WTC11 (cell line): ENCODE results near the gene KCNG3. TPM values are rescaled to one million over a fixed set of nuclear protein-coding genes. Genes with fewer than 3 reads are reported as not detected.
A peak's percentile ranks its signal among the peaks of the same experiment; 100 is the strongest.

Experiments used
- ATAC-seq: fragments of 200-7000 bp; cut with Tn5 transposase; 2 replicates; pipeline ENCODE4 v1.10.0; 2021; ENCODE audit warnings: mild to moderate bottlenecking, moderate library complexity
- CTCF ChIA-PET: fragments of 300-600 bp; sonication (Branson Sonifier 250); formaldehyde crosslinking; loops from one replicate; lab custom pipeline; 2021; ENCODE audit warnings: antibody characterized with exemption; lab: Charles Lee
- POLR2A ChIA-PET: fragments of 350-600 bp; sonication (Branson Sonifier 250); formaldehyde crosslinking; loops from one replicate; lab custom pipeline; 2021; ENCODE audit warnings: antibody characterized with exemption; lab: Charles Lee
- DNase-seq: peaks from one replicate; pipeline ENCODE4 v3.0.0; 2021; ENCODE audit warnings: low spot score
- H3K27ac Mint-ChIP-seq: 2 replicates; pipeline ENCODE4 v1.8.0; 2021; ENCODE audit warnings: mixed read lengths
- H3K27me3 Mint-ChIP-seq: 2 replicates; pipeline ENCODE4 v1.8.0; 2021; ENCODE audit warnings: low read depth, mild to moderate bottlenecking, moderate library complexity, mixed read lengths
- H3K36me3 Mint-ChIP-seq: 2 replicates; pipeline ENCODE4 v1.8.0; 2021; ENCODE audit warnings: mixed read lengths
- H3K4me1 Mint-ChIP-seq: 2 replicates; pipeline ENCODE4 v1.8.0; 2022; ENCODE audit warnings: mixed read lengths
- H3K4me3 Mint-ChIP-seq: 2 replicates; pipeline ENCODE4 v1.8.0; 2021; ENCODE audit warnings: mild to moderate bottlenecking, moderate library complexity, mixed read lengths
- H3K9me3 Mint-ChIP-seq: 2 replicates; pipeline ENCODE4 v1.8.0; 2021; ENCODE audit warnings: mixed read lengths
- CBFB ChIP-seq: sonication (generic); formaldehyde crosslinking; IDR thresholded peaks from 2 replicates; pipeline ENCODE4 v1.8.1; 2022; ENCODE audit warnings: mild to moderate bottlenecking, low read depth, missing genetic modification reagents
- CREM ChIP-seq: sonication (generic); formaldehyde crosslinking; IDR thresholded peaks from 2 replicates; pipeline ENCODE4 v1.8.1; 2022; ENCODE audit warnings: mild to moderate bottlenecking, missing genetic modification reagents, moderate library complexity
- ELF4 ChIP-seq: sonication (generic); formaldehyde crosslinking; IDR thresholded peaks from 2 replicates; pipeline ENCODE4 v1.8.1; 2022; ENCODE audit warnings: low read depth, mild to moderate bottlenecking, moderate library complexity, missing genetic modification reagents
- EMX1 ChIP-seq: fragments of 250-450 bp; sonication (Bioruptor Pico); IDR thresholded peaks from 2 replicates; pipeline ENCODE4 v1.8.0; 2021; ENCODE audit warnings: mild to moderate bottlenecking
- GABPB1 ChIP-seq: sonication (generic); formaldehyde crosslinking; IDR thresholded peaks from 2 replicates; pipeline ENCODE4 v1.8.1; 2023; ENCODE audit warnings: mild to moderate bottlenecking, missing genetic modification reagents
- JAZF1 ChIP-seq: fragments of 250-450 bp; sonication (Bioruptor Pico); IDR thresholded peaks from 2 replicates; pipeline ENCODE4 v1.9.0; 2021; ENCODE audit warnings: moderate library complexity, mild to moderate bottlenecking, inconsistent platforms
- KAT7 ChIP-seq: sonication (generic); formaldehyde crosslinking; IDR thresholded peaks from 2 replicates; pipeline ENCODE4 v1.8.1; 2023; ENCODE audit warnings: missing genetic modification reagents, mild to moderate bottlenecking, borderline replicate concordance
- NFYB ChIP-seq: sonication (generic); formaldehyde crosslinking; conservative IDR thresholded peaks from 2 replicates; pipeline ENCODE4 v1.8.0; 2022; ENCODE audit warnings: low read depth, missing genetic modification reagents
- RELA ChIP-seq: sonication (generic); formaldehyde crosslinking; IDR thresholded peaks from 2 replicates; pipeline ENCODE4 v1.8.1; 2022; ENCODE audit warnings: missing genetic modification reagents, mild to moderate bottlenecking, borderline replicate concordance
- RORB ChIP-seq: fragments of 250-450 bp; sonication (Bioruptor Pico); IDR thresholded peaks from 2 replicates; pipeline ENCODE4 v1.9.0; 2021; ENCODE audit warnings: mild to moderate bottlenecking
- SOX15 ChIP-seq: fragments of 250-450 bp; sonication (Bioruptor Pico); IDR thresholded peaks from 2 replicates; pipeline ENCODE4 v1.9.0; 2021; ENCODE audit warnings: mild to moderate bottlenecking
- STAT6 ChIP-seq: sonication (generic); formaldehyde crosslinking; conservative IDR thresholded peaks from 2 replicates; pipeline ENCODE4 v1.8.1; 2023; ENCODE audit warnings: mild to moderate bottlenecking, low read depth, missing genetic modification reagents, moderate library complexity
- TEAD1 ChIP-seq: sonication (generic); formaldehyde crosslinking; IDR thresholded peaks from 2 replicates; pipeline ENCODE4 v1.8.0; 2022; ENCODE audit warnings: mild to moderate bottlenecking, missing genetic modification reagents
- total RNA-seq: library from RNA; stranded (reverse); gene quantifications from 3 replicates; pipeline ENCODE4 v1.2.3, GENCODE V29; 2021
- TF ChIP-seq, protein P1 (sequence below): sonication (generic); formaldehyde crosslinking; IDR thresholded peaks from 2 replicates; pipeline ENCODE4 v1.8.1; 2022; ENCODE audit warnings: mild to moderate bottlenecking, moderate library complexity, missing genetic modification reagents
- TF ChIP-seq, protein P2 (sequence below): sonication (generic); formaldehyde crosslinking; IDR thresholded peaks from 2 replicates; pipeline ENCODE4 v1.8.0; 2022; ENCODE audit warnings: mild to moderate bottlenecking, missing genetic modification reagents
- TF ChIP-seq, protein P3 (sequence below): sonication (generic); formaldehyde crosslinking; IDR thresholded peaks from 2 replicates; pipeline ENCODE4 v1.8.0; 2022; ENCODE audit warnings: mild to moderate bottlenecking, missing genetic modification reagents
- TF ChIP-seq, protein P4 (sequence below): sonication (generic); formaldehyde crosslinking; IDR thresholded peaks from 2 replicates; pipeline ENCODE4 v1.8.0; 2022; ENCODE audit warnings: mild to moderate bottlenecking, missing genetic modification reagents

Gene KCNG3
- total RNA-seq, 1 experiment from 2014 or later: 15.5 TPM

- POLR2A ChIA-PET: interaction anchor here (0.5 to 1.0 kb wide), 2 partner anchors 11 to 156 kb away, joined by 3 to 4 read pairs; no protein-coding TSS in a partner anchor
- H3K36me3 Mint-ChIP-seq: no peaks in the 10 kb centered on the region
- peaks cover 20% of the 10 kb centered on the region for H3K4me1 Mint-ChIP-seq
- CTCF ChIA-PET: interaction anchor here (0.9 to 1.5 kb wide), 2 partner anchors 29 to 56 kb away, joined by 4 to 5 read pairs; no protein-coding TSS in a partner anchor
- peak overlapping the region; percentile 43; the same call in 1 of the 2 replicates for H3K27ac Mint-ChIP-seq
- no peak for DNase-seq
- ATAC-seq: no peak
- H3K9me3 Mint-ChIP-seq: no peaks in the 10 kb centered on the region
- TF ChIP-seq JAZF1 (CRISPR knock-in tag) (no peak), KAT7 (CRISPR knock-in tag) (no peak)
- H3K27me3 Mint-ChIP-seq: no peaks in the 10 kb centered on the region
- H3K4me3 Mint-ChIP-seq: no peak overlapping the region
Observed at GRCh38 chr2:42486145-42486906, 7.5 kb downstream of the KCNG3 start.

DNA sequence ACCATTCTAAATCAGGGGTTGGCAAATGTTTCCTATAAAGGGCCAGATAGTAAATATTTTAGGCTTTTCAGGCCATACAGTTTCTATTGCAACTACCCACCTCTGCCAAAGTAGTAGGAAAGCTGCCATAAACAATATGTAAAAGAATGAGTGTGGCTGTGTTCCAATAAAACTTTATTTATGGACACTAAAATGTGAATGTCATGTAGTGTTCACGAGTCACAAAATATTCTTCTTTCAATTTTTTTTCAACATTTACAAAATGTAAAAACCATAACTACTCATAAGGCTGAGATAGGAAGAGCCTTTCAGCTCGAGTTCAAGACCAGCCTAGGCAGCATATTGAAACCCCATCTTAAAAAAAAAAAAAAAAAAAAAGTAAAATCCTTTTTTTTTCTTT is 13.4 kb downstream of the KCNG3 start:
- POLR2A ChIA-PET: no interaction called here
- H3K27ac Mint-ChIP-seq: peak overlapping the region; percentile 36; the same call in 1 of the 2 replicates
- H3K9me3 Mint-ChIP-seq: no peaks in the 10 kb centered on the region
- H3K27me3 Mint-ChIP-seq: no peaks in the 10 kb centered on the region
- DNase-seq (no peak), ATAC-seq (no peak)
- CTCF ChIA-PET: interaction anchor here (0.6 kb wide), 1 partner anchor 205 kb away, joined by 3 read pairs; no protein-coding TSS in a partner anchor
- H3K4me1 Mint-ChIP-seq: peaks cover 9% of the 10 kb centered on the region
- no peaks in the 10 kb centered on the region for H3K36me3 Mint-ChIP-seq
- TF ChIP-seq, protein P1, sequence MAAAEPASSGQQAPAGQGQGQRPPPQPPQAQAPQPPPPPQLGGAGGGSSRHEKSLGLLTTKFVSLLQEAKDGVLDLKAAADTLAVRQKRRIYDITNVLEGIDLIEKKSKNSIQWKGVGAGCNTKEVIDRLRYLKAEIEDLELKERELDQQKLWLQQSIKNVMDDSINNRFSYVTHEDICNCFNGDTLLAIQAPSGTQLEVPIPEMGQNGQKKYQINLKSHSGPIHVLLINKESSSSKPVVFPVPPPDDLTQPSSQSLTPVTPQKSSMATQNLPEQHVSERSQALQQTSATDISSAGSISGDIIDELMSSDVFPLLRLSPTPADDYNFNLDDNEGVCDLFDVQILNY: no peak
- no peak for TF ChIP-seq ELF4 (CRISPR knock-in tag)
- no peak for TF ChIP-seq SOX15
- TF ChIP-seq EMX1 (CRISPR knock-in tag): no peak
- TF ChIP-seq, protein P2, sequence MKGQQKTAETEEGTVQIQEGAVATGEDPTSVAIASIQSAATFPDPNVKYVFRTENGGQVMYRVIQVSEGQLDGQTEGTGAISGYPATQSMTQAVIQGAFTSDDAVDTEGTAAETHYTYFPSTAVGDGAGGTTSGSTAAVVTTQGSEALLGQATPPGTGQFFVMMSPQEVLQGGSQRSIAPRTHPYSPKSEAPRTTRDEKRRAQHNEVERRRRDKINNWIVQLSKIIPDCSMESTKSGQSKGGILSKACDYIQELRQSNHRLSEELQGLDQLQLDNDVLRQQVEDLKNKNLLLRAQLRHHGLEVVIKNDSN: no peak
- TF ChIP-seq CREM (CRISPR knock-in tag): no peak
- no peak for TF ChIP-seq RELA
- TF ChIP-seq CBFB (CRISPR knock-in tag): no peak
- no peak for TF ChIP-seq RORB
- TF ChIP-seq, protein P3, sequence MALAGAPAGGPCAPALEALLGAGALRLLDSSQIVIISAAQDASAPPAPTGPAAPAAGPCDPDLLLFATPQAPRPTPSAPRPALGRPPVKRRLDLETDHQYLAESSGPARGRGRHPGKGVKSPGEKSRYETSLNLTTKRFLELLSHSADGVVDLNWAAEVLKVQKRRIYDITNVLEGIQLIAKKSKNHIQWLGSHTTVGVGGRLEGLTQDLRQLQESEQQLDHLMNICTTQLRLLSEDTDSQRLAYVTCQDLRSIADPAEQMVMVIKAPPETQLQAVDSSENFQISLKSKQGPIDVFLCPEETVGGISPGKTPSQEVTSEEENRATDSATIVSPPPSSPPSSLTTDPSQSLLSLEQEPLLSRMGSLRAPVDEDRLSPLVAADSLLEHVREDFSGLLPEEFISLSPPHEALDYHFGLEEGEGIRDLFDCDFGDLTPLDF: no peak
- no peak for TF ChIP-seq NFYB (CRISPR knock-in tag)
- no peak for TF ChIP-seq GABPB1 (CRISPR knock-in tag)
- TF ChIP-seq, protein P4, sequence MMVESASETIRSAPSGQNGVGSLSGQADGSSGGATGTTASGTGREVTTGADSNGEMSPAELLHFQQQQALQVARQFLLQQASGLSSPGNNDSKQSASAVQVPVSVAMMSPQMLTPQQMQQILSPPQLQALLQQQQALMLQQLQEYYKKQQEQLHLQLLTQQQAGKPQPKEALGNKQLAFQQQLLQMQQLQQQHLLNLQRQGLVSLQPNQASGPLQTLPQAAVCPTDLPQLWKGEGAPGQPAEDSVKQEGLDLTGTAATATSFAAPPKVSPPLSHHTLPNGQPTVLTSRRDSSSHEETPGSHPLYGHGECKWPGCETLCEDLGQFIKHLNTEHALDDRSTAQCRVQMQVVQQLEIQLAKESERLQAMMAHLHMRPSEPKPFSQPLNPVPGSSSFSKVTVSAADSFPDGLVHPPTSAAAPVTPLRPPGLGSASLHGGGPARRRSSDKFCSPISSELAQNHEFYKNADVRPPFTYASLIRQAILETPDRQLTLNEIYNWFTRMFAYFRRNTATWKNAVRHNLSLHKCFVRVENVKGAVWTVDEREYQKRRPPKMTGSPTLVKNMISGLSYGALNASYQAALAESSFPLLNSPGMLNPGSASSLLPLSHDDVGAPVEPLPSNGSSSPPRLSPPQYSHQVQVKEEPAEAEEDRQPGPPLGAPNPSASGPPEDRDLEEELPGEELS (CRISPR knock-in tag): no peak
- TF ChIP-seq TEAD1 (CRISPR knock-in tag): no peak
- no peak for TF ChIP-seq STAT6 (CRISPR knock-in tag)
- no peak overlapping the region for H3K4me3 Mint-ChIP-seq
